SK-N-SH treated with all-trans-retinoic acid at 6 μM for 48 hours (cell line): ENCODE results near the gene LEMD2.

ENCODE experiments used
- ATAC-seq: fragments of 200-7000 bp; cut with Tn5 transposase; 3 replicates; pipeline ENCODE4 v1.9.1; 2020; ENCODE audit warnings: mild to moderate bottlenecking, moderate library complexity
- BACH2 ChIP-seq: fragments of 250-450 bp; sonication (Bioruptor Pico); IDR thresholded peaks from 2 replicates; pipeline ENCODE4 v1.9.0; 2021; ENCODE audit warnings: mild to moderate bottlenecking, borderline replicate concordance
- CSDC2 ChIP-seq: fragments of 250-450 bp; sonication (Bioruptor Pico); IDR thresholded peaks from 2 replicates; pipeline ENCODE4 v1.5.0; 2020; ENCODE audit warnings: mild to moderate bottlenecking, moderate library complexity
- ESRRG ChIP-seq: fragments of 250-450 bp; sonication (Bioruptor Pico); IDR thresholded peaks from 2 replicates; pipeline ENCODE4 v1.6.1; 2021; ENCODE audit warnings: mild to moderate bottlenecking
- GLIS3 ChIP-seq: fragments of 250-450 bp; sonication (Bioruptor Pico); IDR thresholded peaks from 2 replicates; pipeline ENCODE4 v1.5.0; 2020; ENCODE audit warnings: mild to moderate bottlenecking, moderate library complexity
- ISL1 ChIP-seq: fragments of 250-450 bp; sonication (Bioruptor Pico); IDR thresholded peaks from 2 replicates; pipeline ENCODE4 v2.1.2; 2022; ENCODE audit warnings: mild to moderate bottlenecking, moderate library complexity
- OSR1 ChIP-seq: fragments of 250-450 bp; sonication (Bioruptor Pico); IDR thresholded peaks from 2 replicates; pipeline ENCODE4 v1.8.0; 2022; ENCODE audit warnings: moderate library complexity, mild to moderate bottlenecking, inconsistent platforms
- TCF4 ChIP-seq: fragments of 250-450 bp; sonication (Bioruptor Pico); IDR thresholded peaks from 2 replicates; pipeline ENCODE4 v1.8.0; 2021; ENCODE audit warnings: mild to moderate bottlenecking, moderate library complexity, borderline replicate concordance
- TOX ChIP-seq: fragments of 250-450 bp; sonication (Bioruptor Pico); IDR thresholded peaks from 2 replicates; pipeline ENCODE4 v1.8.0; 2021; ENCODE audit warnings: mild to moderate bottlenecking, moderate library complexity, borderline replicate concordance
- ZC3H10 ChIP-seq: fragments of 250-450 bp; sonication (Bioruptor Pico); IDR thresholded peaks from 2 replicates; pipeline ENCODE4 v1.5.1; 2021; ENCODE audit warnings: mild to moderate bottlenecking, moderate library complexity
- ZFP3 ChIP-seq: fragments of 250-450 bp; sonication (Bioruptor Pico); IDR thresholded peaks from 2 replicates; pipeline ENCODE4 v1.5.0; 2020; ENCODE audit warnings: mild to moderate bottlenecking, moderate library complexity
- ZFP30 ChIP-seq: fragments of 450-650 bp; formaldehyde crosslinking; IDR thresholded peaks from 2 replicates; pipeline ENCODE4 v1.5.0; 2022; ENCODE audit warnings: mild to moderate bottlenecking, moderate library complexity
- ZNF565 ChIP-seq: fragments of 450-650 bp; formaldehyde crosslinking; conservative IDR thresholded peaks from 2 replicates; pipeline ENCODE4 v1.5.0; 2020; ENCODE audit warnings: low read depth, mild to moderate bottlenecking, moderate library complexity
- ZNF70 ChIP-seq: fragments of 450-650 bp; formaldehyde crosslinking; IDR thresholded peaks from 2 replicates; pipeline ENCODE4 v1.5.0; 2020; ENCODE audit warnings: mild to moderate bottlenecking, moderate library complexity
- TF ChIP-seq, protein P1 (sequence below): fragments of 250-450 bp; sonication (Bioruptor Pico); IDR thresholded peaks from 2 replicates; pipeline ENCODE4 v1.8.0; 2021; ENCODE audit warnings: low read depth, mild to moderate bottlenecking, moderate library complexity, borderline replicate concordance
- TF ChIP-seq, protein P2 (sequence below): fragments of 250-450 bp; sonication (Bioruptor Pico); IDR thresholded peaks from 2 replicates; pipeline ENCODE4 v1.5.0; 2020; ENCODE audit warnings: mild to moderate bottlenecking, moderate library complexity
- TF ChIP-seq, protein P3 (sequence below): fragments of 250-450 bp; sonication (Bioruptor Pico); IDR thresholded peaks from 2 replicates; pipeline ENCODE4 v1.8.0; 2020; ENCODE audit warnings: mild to moderate bottlenecking, moderate library complexity, borderline replicate concordance
- TF ChIP-seq, protein P4 (sequence below): fragments of 250-450 bp; sonication (Bioruptor Pico); IDR thresholded peaks from 2 replicates; pipeline ENCODE4 v1.5.1; 2021; ENCODE audit warnings: mild to moderate bottlenecking, moderate library complexity
- TF ChIP-seq, protein P5 (sequence below): fragments of 250-450 bp; sonication (Bioruptor Pico); IDR thresholded peaks from 2 replicates; pipeline ENCODE4 v1.5.1; 2020; ENCODE audit warnings: low read depth, mild to moderate bottlenecking, moderate library complexity

Gene LEMD2

DNA sequence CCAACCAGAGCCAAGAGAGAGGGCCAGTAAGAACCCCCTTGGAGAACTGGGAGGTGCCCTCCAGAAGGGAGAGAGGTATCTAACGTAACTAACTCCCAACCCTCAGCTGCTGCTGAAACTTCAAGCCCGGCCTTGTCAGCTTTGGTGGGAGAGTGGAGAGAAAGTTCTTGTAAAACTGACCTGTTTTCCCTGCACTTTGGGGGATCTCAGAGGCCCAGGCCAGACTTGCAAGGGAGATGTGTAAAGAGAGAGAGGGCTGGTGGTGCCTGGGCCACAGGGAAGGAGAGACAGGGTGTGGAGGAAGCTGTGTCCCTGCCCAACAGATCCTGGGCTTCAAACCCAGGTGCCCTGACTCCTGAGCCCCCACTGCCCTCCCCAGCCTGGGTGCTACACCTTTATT, 24.9 kb downstream of the LEMD2 start:
- TF ChIP-seq ZNF70 (peak; percentile 82; the same call in 1 of the 2 replicates), TOX (no peak)
- ATAC-seq: no peak

DNA sequence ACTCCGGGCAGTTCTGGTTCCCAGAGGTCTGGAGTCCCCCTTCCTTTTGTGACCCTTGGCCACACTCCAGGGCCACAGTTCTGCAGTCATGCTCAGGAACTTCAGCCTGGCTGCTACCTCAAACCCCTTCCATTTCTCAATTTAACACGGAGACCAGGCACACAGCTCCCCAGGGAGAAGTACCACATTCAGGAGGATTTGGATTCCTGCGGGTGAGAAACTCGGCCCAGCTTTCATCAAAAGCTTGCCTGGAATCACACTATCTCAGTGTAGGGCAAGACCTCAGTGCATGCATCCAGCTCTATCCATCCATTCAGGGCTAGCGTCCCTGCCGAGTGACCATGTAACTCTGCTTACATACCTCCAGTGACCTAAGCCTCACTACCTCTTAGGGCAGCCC, 25.4 kb downstream of the LEMD2 start:
- TF ChIP-seq, protein P1, sequence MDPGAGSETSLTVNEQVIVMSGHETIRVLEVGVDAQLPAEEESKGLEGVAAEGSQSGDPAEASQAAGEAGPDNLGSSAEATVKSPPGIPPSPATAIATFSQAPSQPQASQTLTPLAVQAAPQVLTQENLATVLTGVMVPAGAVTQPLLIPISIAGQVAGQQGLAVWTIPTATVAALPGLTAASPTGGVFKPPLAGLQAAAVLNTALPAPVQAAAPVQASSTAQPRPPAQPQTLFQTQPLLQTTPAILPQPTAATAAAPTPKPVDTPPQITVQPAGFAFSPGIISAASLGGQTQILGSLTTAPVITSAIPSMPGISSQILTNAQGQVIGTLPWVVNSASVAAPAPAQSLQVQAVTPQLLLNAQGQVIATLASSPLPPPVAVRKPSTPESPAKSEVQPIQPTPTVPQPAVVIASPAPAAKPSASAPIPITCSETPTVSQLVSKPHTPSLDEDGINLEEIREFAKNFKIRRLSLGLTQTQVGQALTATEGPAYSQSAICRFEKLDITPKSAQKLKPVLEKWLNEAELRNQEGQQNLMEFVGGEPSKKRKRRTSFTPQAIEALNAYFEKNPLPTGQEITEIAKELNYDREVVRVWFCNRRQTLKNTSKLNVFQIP (CRISPR knock-in tag): no peak
- TF ChIP-seq, protein P2, sequence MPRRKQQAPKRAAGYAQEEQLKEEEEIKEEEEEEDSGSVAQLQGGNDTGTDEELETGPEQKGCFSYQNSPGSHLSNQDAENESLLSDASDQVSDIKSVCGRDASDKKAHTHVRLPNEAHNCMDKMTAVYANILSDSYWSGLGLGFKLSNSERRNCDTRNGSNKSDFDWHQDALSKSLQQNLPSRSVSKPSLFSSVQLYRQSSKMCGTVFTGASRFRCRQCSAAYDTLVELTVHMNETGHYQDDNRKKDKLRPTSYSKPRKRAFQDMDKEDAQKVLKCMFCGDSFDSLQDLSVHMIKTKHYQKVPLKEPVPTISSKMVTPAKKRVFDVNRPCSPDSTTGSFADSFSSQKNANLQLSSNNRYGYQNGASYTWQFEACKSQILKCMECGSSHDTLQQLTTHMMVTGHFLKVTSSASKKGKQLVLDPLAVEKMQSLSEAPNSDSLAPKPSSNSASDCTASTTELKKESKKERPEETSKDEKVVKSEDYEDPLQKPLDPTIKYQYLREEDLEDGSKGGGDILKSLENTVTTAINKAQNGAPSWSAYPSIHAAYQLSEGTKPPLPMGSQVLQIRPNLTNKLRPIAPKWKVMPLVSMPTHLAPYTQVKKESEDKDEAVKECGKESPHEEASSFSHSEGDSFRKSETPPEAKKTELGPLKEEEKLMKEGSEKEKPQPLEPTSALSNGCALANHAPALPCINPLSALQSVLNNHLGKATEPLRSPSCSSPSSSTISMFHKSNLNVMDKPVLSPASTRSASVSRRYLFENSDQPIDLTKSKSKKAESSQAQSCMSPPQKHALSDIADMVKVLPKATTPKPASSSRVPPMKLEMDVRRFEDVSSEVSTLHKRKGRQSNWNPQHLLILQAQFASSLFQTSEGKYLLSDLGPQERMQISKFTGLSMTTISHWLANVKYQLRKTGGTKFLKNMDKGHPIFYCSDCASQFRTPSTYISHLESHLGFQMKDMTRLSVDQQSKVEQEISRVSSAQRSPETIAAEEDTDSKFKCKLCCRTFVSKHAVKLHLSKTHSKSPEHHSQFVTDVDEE (CRISPR knock-in tag): no peak
- TF ChIP-seq TOX (no peak), ZFP3 (CRISPR knock-in tag) (no peak), OSR1 (no peak), ESRRG (CRISPR knock-in tag) (no peak)
- TF ChIP-seq, all 23 proteins: peak for 0
- ATAC-seq: no peak

DNA sequence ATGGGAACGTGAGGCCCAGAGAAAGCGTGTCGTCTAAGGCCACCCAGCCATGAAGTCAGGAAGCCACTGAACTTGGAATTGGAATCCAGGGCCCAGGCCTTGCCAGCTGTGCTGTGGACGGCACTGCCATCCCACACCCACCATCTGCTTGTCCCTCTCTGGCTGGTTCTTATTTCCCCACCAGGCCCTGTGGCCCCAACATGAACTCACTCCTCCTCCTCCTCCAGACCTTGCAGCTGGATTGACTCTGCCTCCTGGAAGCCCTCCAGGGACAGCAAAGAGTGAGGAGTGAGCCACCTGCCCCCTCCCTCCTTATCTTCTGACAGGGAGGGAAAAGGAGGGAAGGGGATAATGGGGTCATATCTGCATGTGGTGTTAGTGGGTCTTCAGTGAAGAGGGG, 26.2 kb downstream of the LEMD2 start:
- ATAC-seq: no peak
- TF ChIP-seq TCF4 (CRISPR knock-in tag) (no peak), TOX (no peak)
- TF ChIP-seq, protein P3, sequence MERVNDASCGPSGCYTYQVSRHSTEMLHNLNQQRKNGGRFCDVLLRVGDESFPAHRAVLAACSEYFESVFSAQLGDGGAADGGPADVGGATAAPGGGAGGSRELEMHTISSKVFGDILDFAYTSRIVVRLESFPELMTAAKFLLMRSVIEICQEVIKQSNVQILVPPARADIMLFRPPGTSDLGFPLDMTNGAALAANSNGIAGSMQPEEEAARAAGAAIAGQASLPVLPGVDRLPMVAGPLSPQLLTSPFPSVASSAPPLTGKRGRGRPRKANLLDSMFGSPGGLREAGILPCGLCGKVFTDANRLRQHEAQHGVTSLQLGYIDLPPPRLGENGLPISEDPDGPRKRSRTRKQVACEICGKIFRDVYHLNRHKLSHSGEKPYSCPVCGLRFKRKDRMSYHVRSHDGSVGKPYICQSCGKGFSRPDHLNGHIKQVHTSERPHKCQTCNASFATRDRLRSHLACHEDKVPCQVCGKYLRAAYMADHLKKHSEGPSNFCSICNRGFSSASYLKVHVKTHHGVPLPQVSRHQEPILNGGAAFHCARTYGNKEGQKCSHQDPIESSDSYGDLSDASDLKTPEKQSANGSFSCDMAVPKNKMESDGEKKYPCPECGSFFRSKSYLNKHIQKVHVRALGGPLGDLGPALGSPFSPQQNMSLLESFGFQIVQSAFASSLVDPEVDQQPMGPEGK: no peak
- TF ChIP-seq, protein P4, sequence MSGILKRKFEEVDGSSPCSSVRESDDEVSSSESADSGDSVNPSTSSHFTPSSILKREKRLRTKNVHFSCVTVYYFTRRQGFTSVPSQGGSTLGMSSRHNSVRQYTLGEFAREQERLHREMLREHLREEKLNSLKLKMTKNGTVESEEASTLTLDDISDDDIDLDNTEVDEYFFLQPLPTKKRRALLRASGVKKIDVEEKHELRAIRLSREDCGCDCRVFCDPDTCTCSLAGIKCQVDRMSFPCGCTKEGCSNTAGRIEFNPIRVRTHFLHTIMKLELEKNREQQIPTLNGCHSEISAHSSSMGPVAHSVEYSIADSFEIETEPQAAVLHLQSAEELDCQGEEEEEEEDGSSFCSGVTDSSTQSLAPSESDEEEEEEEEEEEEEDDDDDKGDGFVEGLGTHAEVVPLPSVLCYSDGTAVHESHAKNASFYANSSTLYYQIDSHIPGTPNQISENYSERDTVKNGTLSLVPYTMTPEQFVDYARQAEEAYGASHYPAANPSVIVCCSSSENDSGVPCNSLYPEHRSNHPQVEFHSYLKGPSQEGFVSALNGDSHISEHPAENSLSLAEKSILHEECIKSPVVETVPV (CRISPR knock-in tag): no peak

DNA sequence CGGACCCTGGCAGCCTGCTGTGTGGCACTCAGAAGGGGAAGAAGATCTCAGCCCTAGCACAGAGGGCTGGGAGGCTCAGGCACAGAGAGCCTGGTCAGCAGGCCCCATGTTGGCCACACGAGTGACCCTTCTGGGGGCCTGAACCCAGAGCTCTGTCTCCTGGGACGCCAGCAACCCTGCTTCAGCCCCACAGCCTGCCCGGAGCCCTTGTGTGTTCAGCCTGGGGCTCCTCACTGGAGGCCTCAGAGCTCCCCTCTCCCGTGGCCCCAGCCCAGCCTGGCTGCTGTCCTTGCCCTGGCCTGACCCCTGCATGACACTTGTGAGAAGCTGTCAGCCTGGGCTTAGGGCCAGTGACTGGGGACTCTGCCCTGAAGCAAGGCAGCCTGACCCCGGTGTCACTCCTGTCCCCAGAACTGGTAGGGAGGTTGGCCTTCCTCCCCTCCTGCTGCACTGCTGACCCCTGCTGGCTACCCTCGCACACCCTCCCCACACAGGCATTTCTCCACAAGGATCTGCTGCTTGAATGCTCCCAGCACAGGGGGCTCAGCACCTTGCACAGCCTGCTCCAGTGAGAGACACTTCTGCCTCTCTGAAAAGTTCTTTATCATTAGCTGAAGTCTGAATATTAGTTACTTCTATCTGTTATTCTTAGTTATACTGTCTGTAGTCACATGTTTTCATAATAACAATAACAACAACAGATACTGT, 26.9 kb downstream of the LEMD2 start:
- peak; percentile 85 for ATAC-seq
- TF ChIP-seq, protein P4 (CRISPR knock-in tag): no peak
- TF ChIP-seq, protein P2 (CRISPR knock-in tag): no peak
- TF ChIP-seq ZNF70: no peak
- no peak for TF ChIP-seq ZFP30 (CRISPR knock-in tag)
- TF ChIP-seq ISL1 (CRISPR knock-in tag): no peak
- no peak for TF ChIP-seq GLIS3 (CRISPR knock-in tag)
- TF ChIP-seq ZC3H10 (CRISPR knock-in tag): no peak
- TF ChIP-seq ZNF565 (CRISPR knock-in tag): no peak
- TF ChIP-seq, protein P5, sequence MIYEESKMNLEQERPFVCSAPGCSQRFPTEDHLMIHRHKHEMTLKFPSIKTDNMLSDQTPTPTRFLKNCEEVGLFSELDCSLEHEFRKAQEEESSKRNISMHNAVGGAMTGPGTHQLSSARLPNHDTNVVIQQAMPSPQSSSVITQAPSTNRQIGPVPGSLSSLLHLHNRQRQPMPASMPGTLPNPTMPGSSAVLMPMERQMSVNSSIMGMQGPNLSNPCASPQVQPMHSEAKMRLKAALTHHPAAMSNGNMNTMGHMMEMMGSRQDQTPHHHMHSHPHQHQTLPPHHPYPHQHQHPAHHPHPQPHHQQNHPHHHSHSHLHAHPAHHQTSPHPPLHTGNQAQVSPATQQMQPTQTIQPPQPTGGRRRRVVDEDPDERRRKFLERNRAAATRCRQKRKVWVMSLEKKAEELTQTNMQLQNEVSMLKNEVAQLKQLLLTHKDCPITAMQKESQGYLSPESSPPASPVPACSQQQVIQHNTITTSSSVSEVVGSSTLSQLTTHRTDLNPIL: no peak
- no peak for TF ChIP-seq TOX
- TF ChIP-seq ESRRG (CRISPR knock-in tag): no peak
- no peak for TF ChIP-seq BACH2
- no peak for TF ChIP-seq ZFP3 (CRISPR knock-in tag)
- TF ChIP-seq, protein P3: no peak
- TF ChIP-seq CSDC2 (CRISPR knock-in tag): no peak
